Psoas muscle (tissue), 8 donors: ENCODE measurements around the gene LRRC75B. TPM values are rescaled to one million over a fixed set of nuclear protein-coding genes. Genes with fewer than 3 reads are reported as not detected.
"Not testable (repeated sequence)": the region's sequence is repeated elsewhere in the genome, so short reads cannot be mapped to it uniquely, and the experiment has no call there.

ENCODE experiments used
- ATAC-seq, 4 donors: fragments of 200-7000 bp; cut with Tn5 transposase; one replicate each; pipeline ENCODE4 v1.9.1; 2020; ENCODE audit warnings: moderate library complexity in 3 of 4, mild to moderate bottlenecking in 2 of 4
- DNase-seq, 2 donors: peaks; one replicate each; pipeline ENCODE4 v3.0.0-alpha.2; 2020
- H3K27ac ChIP-seq: fragments of 200-600 bp; one replicate; pipeline ENCODE4 v1.8.0; 2022
- H3K27me3 ChIP-seq, 3 donors: fragments of 200-600 bp in 1 of 3; one replicate each; pipeline versions ENCODE4 v1.6.1 to v1.8.0; 2013 to 2022; ENCODE audit warnings: low read length in 2 of 3, mild to moderate bottlenecking in 2 of 3, moderate library complexity in 1 of 3; ENCODE audit not compliant: insufficient read depth in 3 of 3
- H3K36me3 ChIP-seq, 2 donors: fragments of 200-600 bp in 1 of 2; one replicate each; pipeline versions ENCODE4 v1.6.1 to v1.8.0; 2013 to 2022; ENCODE audit warnings: low read depth in 1 of 2, mild to moderate bottlenecking in 1 of 2, moderate library complexity in 1 of 2; ENCODE audit not compliant: insufficient read depth in 1 of 2
- H3K4me1 ChIP-seq: fragments of 200-600 bp; one replicate; pipeline ENCODE4 v1.8.0; 2022
- H3K4me3 ChIP-seq: fragments of 200-600 bp; one replicate; pipeline ENCODE4 v1.8.0; 2022; ENCODE audit warnings: mild to moderate bottlenecking
- H3K9me3 ChIP-seq: fragments of 200-600 bp; one replicate; pipeline ENCODE4 v1.8.0; 2022
- CTCF ChIP-seq: fragments of 200-600 bp; IDR thresholded peaks from one replicate; pipeline ENCODE4 v1.8.0; 2022; ENCODE audit warnings: antibody characterized with exemption
- WGBS, 3 donors: extraction: QIAGEN DNeasy Blood & Tissue Kit; methylation state at CpG; one replicate each; pipeline versions ENCODE4 v1.1.6 to v1.1.7; 2013; 5-methylcytosine and 5-hydroxymethylcytosine counted together
- intact Hi-C, 2 donors: fragments of 100-400 bp; cut with DNase I; formaldehyde crosslinking; loops; one replicate each; pipeline versions ENCODE4 v1.11.0 to v1.14.2; 2022
- polyA plus RNA-seq, 3 donors: library from polyadenylated mRNA; stranded (reverse); fragments of 200-250 nt; gene quantifications; one replicate each; pipeline ENCODE4 v1.2.3, GENCODE V29; 2013
- total RNA-seq, 4 donors: library from RNA; stranded (reverse); fragmentation: NEBNext Ultra II Directional in 2 of 4; extraction: Animal tissue kit (Norgen Biotek cat#: 25700) in 2 of 4; gene quantifications; one replicate each; pipeline versions ENCODE4 v1.2.1 to v1.2.4, GENCODE V29; 2021 to 2023
- donor health status: healthy with polysubstance abuse.
- donor health status: DM: no; HTN: no; CAD: no; lungs with moderate emphysema.
- donor health status: Bipolar disorder and iron deficiency.
- donor health status: healthy.
- donor health status: DM: yes; HTN: yes; CAD: no.
- donor health status: DM: no; HTN: no; CAD: no.
- donor health status: DM: no; HTN: no; CAD: no.
- donor health status: DM: yes; HTN: yes; CAD: no.

Gene LRRC75B
- total and polyA plus RNA-seq, 7 donors: 0.93 to 4.1 (median 2.2) TPM

GRCh38 chr22:24559471-24559870 lies 33.4 kb downstream of the LRRC75B start:
- DNase-seq: no peak
- ATAC-seq: no peak
- intact Hi-C loops: loop anchor here in 1 of 2 donors (10.0 kb wide), 1 partner anchor 645 kb away; no protein-coding TSS in a partner anchor
- H3K36me3 ChIP-seq: peaks cover 9 to 45% of the 10 kb centered on the region in 2 donors
- WGBS, 3 donors: 22 to 43% (median 25%) methylated on average over 4 of the region's 4 CpGs
- H3K4me3 ChIP-seq: peak overlapping the region; percentile 5
- H3K4me1 ChIP-seq: peaks cover 52% of the 10 kb centered on the region
- no peaks in the 10 kb centered on the region for H3K9me3 ChIP-seq
- no peaks in the 10 kb centered on the region for H3K27me3 ChIP-seq
- no peak for TF ChIP-seq CTCF
- peak overlapping the region; percentile 51 for H3K27ac ChIP-seq

- DNase-seq (peak; percentile 100), ATAC-seq (peak; percentile 88 to 92 (median 90))
- Histone ChIP-seq H3K36me3 (peaks cover 6 to 32% of the 10 kb centered on the region in 2 donors), H3K4me3 (peak within 1 kb of the TSS; percentile 87), H3K4me1 (peaks cover 58% of the 10 kb centered on the region), H3K27me3 (no peaks in the 10 kb centered on the region), H3K27ac (peak within 1 kb of the TSS; percentile 95), H3K9me3 (no peaks in the 10 kb centered on the region)
- intact Hi-C loops: loop anchor here in 1 of 2 donors (10.0 kb wide), 1 partner anchor 641 kb away; no protein-coding TSS in a partner anchor
- TF ChIP-seq CTCF: peak; percentile 16
- WGBS, 3 donors: 0 to 1% (median 0%) methylated on average over 51 to 59 of the region's 59 CpGs
These were observed 37.5 kb downstream of the LRRC75B start, which contains the start of gene SNRPD3 for GRCh38 chr22:24555165-24556039. Gene SNRPD3, plus strand, starts transcription at chr22:24555999. Its CDS starts 1,676 bp downstream, at chr22:24557675.

GRCh38 chr22:24554313-24555164 lies 38.3 kb downstream of the LRRC75B start, which contains the start of gene GUCD1:
Gene GUCD1, minus strand, starts transcription at chr22:24555138. Its CDS starts 147 bp downstream, at chr22:24554991.
- Histone ChIP-seq H3K27me3 (no peaks in the 10 kb centered on the region), H3K27ac (peak within 1 kb of the TSS; percentile 95), H3K9me3 (no peaks in the 10 kb centered on the region), H3K4me1 (peaks cover 59% of the 10 kb centered on the region), H3K36me3 (peaks cover 6 to 34% of the 10 kb centered on the region in 2 donors), H3K4me3 (peak within 1 kb of the TSS; percentile 87)
- no peak for TF ChIP-seq CTCF
- intact Hi-C loops: loop anchor here in 1 of 2 donors (10.0 kb wide), 1 partner anchor 640 kb away; no protein-coding TSS in a partner anchor
- ATAC-seq: peak in 3 of 4 donors; percentile 2 to 8 (median 3)
- 0% methylated on average over 37 to 64 of the region's 64 CpGs for WGBS, 3 donors
- DNase-seq: peak; percentile 41 to 65

GRCh38 chr22:24553597-24554312 lies 39.1 kb downstream of the LRRC75B start:
- no peaks in the 10 kb centered on the region for H3K9me3 ChIP-seq
- no peak for TF ChIP-seq CTCF
- no peaks in the 10 kb centered on the region for H3K27me3 ChIP-seq
- peak; percentile 35 to 78 for DNase-seq
- peak overlapping the region; percentile 87 for H3K4me3 ChIP-seq
- intact Hi-C loops: loop anchor here in 1 of 2 donors (10.0 kb wide), 1 partner anchor 639 kb away; no protein-coding TSS in a partner anchor
- WGBS, 3 donors: 15 to 30% (median 17%) methylated on average over 12 of the region's 12 CpGs
- H3K27ac ChIP-seq: peak overlapping the region; percentile 95
- H3K36me3 ChIP-seq: peaks cover 6 to 34% of the 10 kb centered on the region in 2 donors
- peak in 3 of 4 donors; percentile 11 to 36 (median 22) for ATAC-seq
- peaks cover 53% of the 10 kb centered on the region for H3K4me1 ChIP-seq

GRCh38 chr22:24552503-24553286 lies 40.2 kb downstream of the LRRC75B start:
- WGBS, 3 donors: 56 to 68% (median 64%) methylated on average over 10 of the region's 10 CpGs
- Histone ChIP-seq H3K4me3 (peak overlapping the region; percentile 87), H3K4me1 (peaks cover 53% of the 10 kb centered on the region), H3K36me3 (peaks cover 2 to 34% of the 10 kb centered on the region in 2 donors), H3K27ac (peak overlapping the region; percentile 95)
- not testable (repeated sequence) for H3K27me3 ChIP-seq, ATAC-seq, DNase-seq, H3K9me3 ChIP-seq
- intact Hi-C loops: loop anchor here in 1 of 2 donors (10.0 kb wide), 1 partner anchor 638 kb away; no protein-coding TSS in a partner anchor
